GM10266 (cell line): ENCODE data around the gene TGM1.

Experiments used
- DNase-seq: peaks from one replicate; pipeline ENCODE4 v3.0.0; 2012; ENCODE audit errors: extremely low spot score
- CTCF ChIP-seq: IDR thresholded peaks from 2 replicates; pipeline ENCODE4 v1.5.1; 2012; ENCODE audit warnings: mild to moderate bottlenecking, low read depth; ENCODE audit not compliant: control insufficient read depth, insufficient read depth; ENCODE audit errors: missing control alignments

The TGM1 gene

GRCh38 chr14:24234095-24235005 is 28.6 kb downstream of the TGM1 start:
- no peak for DNase-seq

GRCh38 chr14:24233538-24233866 is 29.5 kb downstream of the TGM1 start:
- no peak for DNase-seq
- TF ChIP-seq CTCF: no peak

More at GRCh38 chr14:24234095-24235005, 28.6 kb downstream of the TGM1 start:
- no peak for TF ChIP-seq CTCF

- DNase-seq: peak; percentile 55
- no peak for TF ChIP-seq CTCF
Measured at GRCh38 chr14:24232645-24233537, 30.1 kb downstream of the TGM1 start, which contains the start of gene GMPR2. TSS of gene GMPR2 (plus strand) at chr14:24232929. CDS start at chr14:24233254, 325 bp downstream.

GRCh38 chr14:24232121-24232644 is 30.8 kb downstream of the TGM1 start, which contains the start of gene NEDD8:
TSS of gene NEDD8 (minus strand) at chr14:24232367. CDS start at chr14:24232267, 100 bp downstream.
- peak; percentile 80 for DNase-seq

GRCh38 chr14:24231263-24232120 is 31.5 kb downstream of the TGM1 start:
- DNase-seq: peak; percentile 35
- TF ChIP-seq CTCF: no peak

More at GRCh38 chr14:24232121-24232644, 30.8 kb downstream of the TGM1 start, which contains the start of gene NEDD8:
- no peak for TF ChIP-seq CTCF

GRCh38 chr14:24228902-24229301 is 34.1 kb downstream of the TGM1 start:
- TF ChIP-seq CTCF: no peak
- no peak for DNase-seq
